H1 (cell line): ENCODE results near the gene TMEM54.

ENCODE experiments used
- CHD2 ChIP-seq: IDR thresholded peaks from 2 replicates; pipeline ENCODE4 v1.6.1; 2012; ENCODE audit warnings: low read length, improper control_type of control experiment
- CTCF ChIP-seq, 3 experiments: IDR thresholded peaks; 1 replicate in 2 of 3; 2 replicates in 1 of 3; pipeline versions ENCODE4 v1.5.1 to v1.6.1; 2011; ENCODE audit warnings: low read length in 3 of 3, mild to moderate bottlenecking in 3 of 3, inconsistent platforms in 2 of 3, low read depth in 1 of 3, moderate library complexity in 1 of 3; ENCODE audit not compliant: insufficient read depth in 1 of 3; ENCODE audit errors: control extremely low read depth in 1 of 3
- KDM5A ChIP-seq: fragments of 200-600 bp; IDR thresholded peaks from 2 replicates; pipeline ENCODE4 v1.7.1; 2012; ENCODE audit warnings: mild to moderate bottlenecking, low read length, inconsistent platforms, mixed read lengths
- POLR2A ChIP-seq, 2 experiments: IDR thresholded peaks; 1 replicate in 1 of 2; 2 replicates in 1 of 2; pipeline ENCODE4 v1.6.1; 2011; ENCODE audit warnings: low read depth in 2 of 2, low read length in 2 of 2, mild to moderate bottlenecking in 2 of 2; ENCODE audit errors: control extremely low read depth in 1 of 2
- POLR2AphosphoS5 ChIP-seq: IDR thresholded peaks from 2 replicates; pipeline ENCODE4 v1.6.1; 2011; ENCODE audit warnings: low read depth, low read length
- RAD21 ChIP-seq, 2 experiments: IDR thresholded peaks in 1 of 2; conservative IDR thresholded peaks in 1 of 2; 2 replicates each; pipeline ENCODE4 v1.6.1; 2011; ENCODE audit warnings: low read depth in 2 of 2, low read length in 2 of 2, improper control_type of control experiment in 1 of 2, inconsistent platforms in 1 of 2, mild to moderate bottlenecking in 1 of 2, moderate library complexity in 1 of 2
- SIN3A ChIP-seq, 2 experiments: IDR thresholded peaks in 1 of 2; conservative IDR thresholded peaks in 1 of 2; 2 replicates each; pipeline ENCODE4 v1.6.1; 2011 to 2012; ENCODE audit warnings: low read length in 2 of 2, improper control_type of control experiment in 1 of 2, low read depth in 1 of 2, mild to moderate bottlenecking in 1 of 2
- SP1 ChIP-seq: IDR thresholded peaks from 2 replicates; pipeline ENCODE4 v1.6.1; 2011; ENCODE audit warnings: low read depth, low read length
- SUZ12 ChIP-seq: fragments of 200-600 bp; sonication (generic); IDR thresholded peaks from 2 replicates; pipeline ENCODE4 v1.6.1; 2012; ENCODE audit warnings: mild to moderate bottlenecking, inconsistent platforms, low read length, moderate library complexity, mixed read lengths
- TAF1 ChIP-seq: IDR thresholded peaks from 2 replicates; pipeline ENCODE4 v1.6.1; 2011; ENCODE audit warnings: mild to moderate bottlenecking, low read depth, low read length

- no peak for TF ChIP-seq SUZ12
- TF ChIP-seq KDM5A: no peak
- TF ChIP-seq CTCF (IDR thresholded peaks at IDR 0.05; ENCODE audit: control extremely low read depth in 1 of 3, insufficient read depth in 1 of 3, low read depth in 1 of 3, low read length in 3 of 3): no peak
- no peak for TF ChIP-seq POLR2A (IDR thresholded peaks at IDR 0.05; ENCODE audit: control extremely low read depth in 1 of 2, low read depth in 2 of 2, low read length in 2 of 2)
- TF ChIP-seq SP1: no peak
- no peak for TF ChIP-seq RAD21 (IDR thresholded peaks at IDR 0.05 in 1 of 2, conservative IDR thresholded peaks at IDR 0.05 in 1 of 2; ENCODE audit: low read depth in 2 of 2, low read length in 2 of 2)
- no peak for TF ChIP-seq CHD2
- no peak for TF ChIP-seq POLR2AphosphoS5
- TF ChIP-seq TAF1: no peak
- no peak for TF ChIP-seq SIN3A (conservative IDR thresholded peaks at IDR 0.05 in 1 of 2, IDR thresholded peaks at IDR 0.05 in 1 of 2; ENCODE audit: low read depth in 1 of 2, low read length in 2 of 2)
Measured at GRCh38 chr1:32863218-32863880, 37.8 kb downstream of the TMEM54 start.
